ENCODE measurements around the gene ACOT8. TPM values are rescaled to one million over a fixed set of nuclear protein-coding genes. Genes with fewer than 3 reads are reported as not detected.
A peak's percentile ranks its signal among the peaks of the same experiment; 100 is the strongest.

ACOT8 gene
- total and polyA plus RNA-seq, 2 of the 4 experiments (the other 2 are of a cell fraction) = 29.8 to 47.5 TPM

- Histone ChIP-seq H4K8ac (ENCODE audit: low read depth in 2 of 2, low read length in 2 of 2) (peak overlapping the region in 1 of 2 experiments; percentile 81; a peak in 2 of 4 replicates), H2BK20ac (ENCODE audit: low read depth, low read length) (no peak overlapping the region), H3K4ac (ENCODE audit: low read depth, low read length) (no peak overlapping the region; the same call in 1 of the 2 replicates), H2AFZ (replicated peaks; ENCODE audit: low read length, poor library complexity) (peak overlapping the region; percentile 12), H4K91ac (ENCODE audit: insufficient read depth, low read depth, low read length) (peak overlapping the region; percentile 77; the same call in 1 of the 2 replicates), H3K27ac (ENCODE audit: insufficient read depth, low read length) (no peak overlapping the region), H4K5ac (ENCODE audit: low read depth, low read length) (no peak overlapping the region), H2AK5ac (ENCODE audit: low read depth, low read length) (no peak overlapping the region), H3K14ac (replicated peaks; ENCODE audit: low read depth, low read length) (peak overlapping the region; percentile 65), H3K79me1 (ENCODE audit: low read depth in 1 of 2, low read length in 2 of 2) (peaks cover 19 to 42% of the 10 kb centered on the region in 2 experiments), H3K9me3 (ENCODE audit: control insufficient read depth, insufficient read depth, low read length) (no peaks in the 10 kb centered on the region), H3K18ac (ENCODE audit: low read depth, low read length) (no peak overlapping the region), H3K4me3 (ENCODE audit: insufficient read depth, low read depth, low read length) (peak overlapping the region; percentile 53), H2BK15ac (ENCODE audit: low read depth, low read length) (no peak overlapping the region), H2BK120ac (ENCODE audit: low read depth, low read length) (no peak overlapping the region), H3K4me2 (ENCODE audit: low read depth, low read length) (peak overlapping the region; percentile 94), H3K36me3 (ENCODE audit: control insufficient read depth, insufficient read depth, low read length) (peaks cover 21% of the 10 kb centered on the region), H3K56ac (ENCODE audit: extremely low read depth, insufficient read depth, low read length) (peak overlapping the region; percentile 70; the same call in 1 of the 2 replicates), H3K4me1 (ENCODE audit: control insufficient read depth, insufficient read depth, low read length) (peaks cover 17% of the 10 kb centered on the region), H4K20me1 (ENCODE audit: insufficient read depth, low read length) (peaks cover 12% of the 10 kb centered on the region; the same call in 1 of the 2 replicates), H3K9ac (ENCODE audit: low read depth, low read length) (peak overlapping the region; percentile 84), H2AK9ac (replicated peaks; ENCODE audit: low read depth, low read length, poor library complexity) (peak overlapping the region; percentile 95), H3K23ac (ENCODE audit: low read depth, low read length) (peak overlapping the region; percentile 77), H2BK5ac (ENCODE audit: low read depth, low read length, poor library complexity, severe bottlenecking) (no peak overlapping the region), H3K27me3 (ENCODE audit: control insufficient read depth, insufficient read depth, low read length) (no peaks in the 10 kb centered on the region), H3K9me1 (ENCODE audit: insufficient read depth, low read length) (peaks cover 12% of the 10 kb centered on the region; the same call in 1 of the 2 replicates)
- CTCF ChIA-PET = interaction anchor here (1.4 kb wide), 1 partner anchor 14 kb away, joined by 3 read pairs; no protein-coding TSS in a partner anchor
- in situ Hi-C loops (cut with MboI; ENCODE audit: low sequenced_read_pairs) = no loop called here
- intact Hi-C loops (cut with micrococcal nuclease) = no loop called here
- POLR2A ChIA-PET (ENCODE audit: unreplicated experiment) = no interaction called here
- no peak for TF ChIP-seq FOS (IDR thresholded peaks at IDR 0.05; ENCODE audit: low read depth, low read length)
- TF ChIP-seq RCOR1 (IDR thresholded peaks at IDR 0.05; ENCODE audit: insufficient replicate concordance, low read length) = no peak
- no peak for TF ChIP-seq POLR2A (IDR thresholded peaks at IDR 0.05; ENCODE audit: low read depth, low read length)
- no peak for TF ChIP-seq USF2 (IDR thresholded peaks at IDR 0.05; ENCODE audit: low read depth, low read length)
- no peak for TF ChIP-seq MAZ (IDR thresholded peaks at IDR 0.05; ENCODE audit: borderline replicate concordance, low read depth, low read length)
- no peak for TF ChIP-seq ELK1 (IDR thresholded peaks at IDR 0.05; ENCODE audit: borderline replicate concordance, low read depth, low read length)
- TF ChIP-seq CEBPB (IDR thresholded peaks at IDR 0.05; ENCODE audit: low read depth, low read length) = no peak
- no peak for TF ChIP-seq RFX5 (IDR thresholded peaks at IDR 0.05; ENCODE audit: low read depth, low read length)
- TF ChIP-seq CTCF (conservative IDR thresholded peaks at IDR 0.05; ENCODE audit: low read depth, low read length) = no peak
- TF ChIP-seq NFE2L2 (IDR thresholded peaks at IDR 0.05; ENCODE audit: low read depth, low read length) = no peak
- no peak for TF ChIP-seq CHD1 (IDR thresholded peaks at IDR 0.05; ENCODE audit: low read depth, low read length)
- WGBS, 2 experiments (ENCODE audit: extremely low coverage in 2 of 2, insufficient read length in 1 of 2) = no CpG with 5 or more reads among the region's 7 CpGs
- TSS peak; percentile 84 for BruUV-seq (replicated peaks)
- no peak for ATAC-seq (ENCODE audit: low read depth)
- DNase-seq = no peak
- dilution Hi-C loops (cut with HindIII; ENCODE audit: low sequenced_read_pairs, unreplicated experiment) = no loop called here
These were observed 43.7 kb downstream of the ACOT8 start for GRCh38 chr20:45813489-45813888.

Data from IMR-90 (cell line).